SU-DHL-6 (cell line): ENCODE measurements around the gene ANKRD31.
A peak's percentile ranks its signal among the peaks of the same experiment; 100 is the strongest.

Experiments used
- CTCF ChIP-seq: fragments of 200-600 bp; sonication (generic); IDR thresholded peaks from one replicate; pipeline ENCODE4 v1.5.1; 2017; ENCODE audit warnings: antibody characterized with exemption, mild to moderate bottlenecking, low read length, moderate library complexity; ENCODE audit not compliant: insufficient read depth, poor library complexity, severe bottlenecking
- EZH2phosphoT487 ChIP-seq: fragments of 200-600 bp; sonication (generic), shearing (Covaris generic); conservative IDR thresholded peaks from 2 replicates; pipeline ENCODE4 v1.6.1; 2018; ENCODE audit warnings: mild to moderate bottlenecking, antibody characterized with exemption, low read length, moderate library complexity, mixed read lengths

- TF ChIP-seq CTCF, result peak; percentile 72
- no peak for TF ChIP-seq EZH2phosphoT487
Observed at GRCh38 chr5:75236322-75237316, at the start of gene ANKRD31.
